Neural cell (in vitro differentiated cells): ENCODE data around the gene LRRC74A.

ENCODE experiments used
- EP300 ChIP-seq: fragments of 450-650 bp; conservative IDR thresholded peaks from 2 replicates; pipeline ENCODE4 v1.6.1; 2014; ENCODE audit warnings: antibody characterized with exemption, mild to moderate bottlenecking, moderate library complexity; ENCODE audit not compliant: poor library complexity, severe bottlenecking
- EZH2 ChIP-seq: fragments of 200-600, 300-800 bp; shearing (Covaris generic), sonication (generic); IDR thresholded peaks from 2 replicates; pipeline ENCODE4 v1.6.1; 2014; ENCODE audit warnings: antibody characterized with exemption, low read length, borderline replicate concordance, mild to moderate bottlenecking; ENCODE audit not compliant: insufficient read depth, poor library complexity, severe bottlenecking
- MXI1 ChIP-seq: fragments of 450-650 bp; conservative IDR thresholded peaks from 2 replicates; pipeline ENCODE4 v1.6.1; 2014; ENCODE audit warnings: antibody characterized with exemption, mild to moderate bottlenecking; ENCODE audit not compliant: poor library complexity, severe bottlenecking
- POLR2AphosphoS5 ChIP-seq: IDR thresholded peaks from 2 replicates; pipeline ENCODE4 v1.6.1; 2012
- TF ChIP-seq, protein P1 (sequence below): fragments of 450-650 bp; IDR thresholded peaks from 2 replicates; pipeline ENCODE4 v1.5.1; 2014; ENCODE audit warnings: antibody characterized with exemption, mild to moderate bottlenecking, moderate library complexity; ENCODE audit not compliant: poor library complexity, severe bottlenecking

DNA sequence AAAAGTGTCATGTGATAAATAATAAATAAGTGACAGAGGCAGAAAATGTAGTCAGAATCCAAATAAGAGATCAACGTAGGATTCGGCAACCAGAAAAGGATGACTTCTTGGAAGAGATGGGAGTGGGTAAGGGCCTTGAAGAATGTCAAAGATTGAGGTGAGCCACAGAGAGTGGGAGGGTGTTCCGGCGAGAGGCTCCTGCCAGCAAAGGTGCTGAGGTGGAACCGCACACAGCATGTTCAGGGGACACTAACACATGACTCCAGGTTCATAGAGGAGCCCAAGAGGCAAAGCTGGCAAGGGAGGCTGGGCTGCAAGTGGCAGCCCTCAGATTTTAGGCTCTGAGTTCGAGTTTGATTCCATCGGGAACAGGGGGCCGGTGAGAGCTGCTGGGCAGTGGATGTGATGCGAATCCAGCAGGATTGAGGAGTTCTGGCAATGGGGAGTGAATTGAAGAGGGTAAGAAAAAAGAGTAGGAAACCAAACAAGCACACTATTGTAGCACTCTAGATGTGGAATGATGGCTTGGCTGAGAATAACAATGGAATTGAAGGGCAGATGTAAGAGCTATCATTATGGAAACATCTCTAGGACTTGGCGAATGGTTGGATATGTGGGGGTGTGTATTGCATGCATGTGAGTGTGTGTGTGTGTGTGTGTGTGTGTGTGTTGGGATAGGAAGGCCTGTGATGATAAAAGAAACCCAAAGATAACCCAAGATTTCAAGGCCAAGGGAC lies 36.5 kb downstream of the LRRC74A start:
- TF ChIP-seq, protein P1, sequence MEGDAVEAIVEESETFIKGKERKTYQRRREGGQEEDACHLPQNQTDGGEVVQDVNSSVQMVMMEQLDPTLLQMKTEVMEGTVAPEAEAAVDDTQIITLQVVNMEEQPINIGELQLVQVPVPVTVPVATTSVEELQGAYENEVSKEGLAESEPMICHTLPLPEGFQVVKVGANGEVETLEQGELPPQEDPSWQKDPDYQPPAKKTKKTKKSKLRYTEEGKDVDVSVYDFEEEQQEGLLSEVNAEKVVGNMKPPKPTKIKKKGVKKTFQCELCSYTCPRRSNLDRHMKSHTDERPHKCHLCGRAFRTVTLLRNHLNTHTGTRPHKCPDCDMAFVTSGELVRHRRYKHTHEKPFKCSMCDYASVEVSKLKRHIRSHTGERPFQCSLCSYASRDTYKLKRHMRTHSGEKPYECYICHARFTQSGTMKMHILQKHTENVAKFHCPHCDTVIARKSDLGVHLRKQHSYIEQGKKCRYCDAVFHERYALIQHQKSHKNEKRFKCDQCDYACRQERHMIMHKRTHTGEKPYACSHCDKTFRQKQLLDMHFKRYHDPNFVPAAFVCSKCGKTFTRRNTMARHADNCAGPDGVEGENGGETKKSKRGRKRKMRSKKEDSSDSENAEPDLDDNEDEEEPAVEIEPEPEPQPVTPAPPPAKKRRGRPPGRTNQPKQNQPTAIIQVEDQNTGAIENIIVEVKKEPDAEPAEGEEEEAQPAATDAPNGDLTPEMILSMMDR: no peak
- TF ChIP-seq MXI1 (no peak), POLR2AphosphoS5 (no peak), EZH2 (no peak), EP300 (no peak)
